GM08714 (cell line): Measurements from ENCODE around the gene GPANK1.
A peak's percentile ranks its signal among the peaks of the same experiment; 100 is the strongest.

Source experiments
- H3K4me3 ChIP-seq: fragments of 200-500 bp; sonication (Bioruptor generic); 2 replicates; pipeline ENCODE4 v1.5.1; 2014; ENCODE audit warnings: mild to moderate bottlenecking, low read length, inconsistent platforms
- ZNF274 ChIP-seq: IDR thresholded peaks from 2 replicates; pipeline ENCODE4 v1.6.1; 2012; ENCODE audit warnings: mild to moderate bottlenecking, low read depth, low read length

GPANK1 gene

GRCh38 chr6:31661262-31662123 lies 3.3 kb downstream of the GPANK1 start:
- TF ChIP-seq ZNF274, result no peak
- peak overlapping the region; percentile 76; the same call in 1 of the 2 replicates for H3K4me3 ChIP-seq

- peak within 1 kb of the TSS; percentile 76 for H3K4me3 ChIP-seq
- no peak for TF ChIP-seq ZNF274
Observed at GRCh38 chr6:31660381-31661261, 4.2 kb downstream of the GPANK1 start, which contains the start of gene C6orf47. Gene C6orf47, minus strand, starts transcription at chr6:31660778. Its CDS starts 831 bp downstream, at chr6:31659947.

- peak overlapping the region; percentile 76 for H3K4me3 ChIP-seq
- TF ChIP-seq ZNF274, result no peak
Observed at GRCh38 chr6:31659649-31660380, 5.0 kb downstream of the GPANK1 start.

GRCh38 chr6:31658983-31659648 lies 5.7 kb downstream of the GPANK1 start:
- H3K4me3 ChIP-seq, result peak overlapping the region; percentile 76; the same call in 1 of the 2 replicates
- TF ChIP-seq ZNF274, result no peak

DNA sequence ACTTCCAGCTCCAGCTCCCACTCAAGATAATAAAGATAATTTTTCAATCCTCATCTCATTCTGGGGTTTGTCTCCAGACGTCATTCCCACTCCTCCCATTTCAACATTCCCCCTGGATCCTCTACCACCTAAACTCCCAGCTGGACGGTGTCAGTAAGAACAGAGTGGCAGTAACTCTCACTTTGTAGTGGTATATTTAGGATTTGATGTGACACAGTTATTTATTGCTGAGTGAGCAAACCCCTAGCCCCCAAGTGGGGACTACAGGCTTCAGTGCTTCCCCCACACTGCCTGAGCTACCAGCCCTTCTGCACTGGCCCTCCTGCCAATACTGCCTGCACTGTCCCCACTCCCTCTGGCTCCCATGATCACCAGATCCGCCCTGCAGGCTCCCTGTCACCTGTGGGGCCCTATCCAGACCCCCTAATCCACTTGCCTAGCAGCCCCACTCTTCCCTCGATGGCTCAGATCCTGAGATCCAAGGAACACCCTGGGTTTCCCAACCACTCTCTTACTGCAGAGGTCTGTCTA lies 6.6 kb downstream of the GPANK1 start:
- no peak for TF ChIP-seq ZNF274
- no peak overlapping the region for H3K4me3 ChIP-seq

- no peak for TF ChIP-seq ZNF274
- H3K4me3 ChIP-seq, result no peak overlapping the region
Observed at GRCh38 chr6:31657406-31658157, 7.2 kb downstream of the GPANK1 start.

- no peak within 1 kb of the TSS for H3K4me3 ChIP-seq
- TF ChIP-seq ZNF274, result no peak
Observed at GRCh38 chr6:31655349-31656237, 9.2 kb downstream of the GPANK1 start, which contains the start of gene APOM. Gene APOM, plus strand, starts transcription at chr6:31655894. Its CDS starts 73 bp downstream, at chr6:31655967.

- no peak overlapping the region for H3K4me3 ChIP-seq
- TF ChIP-seq ZNF274, result no peak
Observed at GRCh38 chr6:31654574-31655348, 10.0 kb downstream of the GPANK1 start.

- no peak for TF ChIP-seq ZNF274
- peak overlapping the region; percentile 71 for H3K4me3 ChIP-seq
Observed at GRCh38 chr6:31652925-31653724, 11.7 kb downstream of the GPANK1 start.

GRCh38 chr6:31651602-31652191 lies 13.1 kb downstream of the GPANK1 start:
- peak overlapping the region; percentile 71 for H3K4me3 ChIP-seq
- TF ChIP-seq ZNF274, result no peak
